OCI-LY3 (cell line): ENCODE data around the gene CSTPP1.

ENCODE experiments used
- CTCF ChIP-seq: fragments of 200-600, 300-600 bp; sonication (generic); IDR thresholded peaks from 2 replicates; pipeline ENCODE4 v1.5.1; 2014; ENCODE audit warnings: antibody characterized with exemption, low read length, low read depth
- EZH2phosphoT487 ChIP-seq: fragments of 200-600 bp; shearing (Covaris generic); IDR thresholded peaks from 2 replicates; pipeline ENCODE4 v1.6.1; 2018; ENCODE audit warnings: antibody characterized with exemption, mixed run types, low read depth

- TF ChIP-seq CTCF (no peak), EZH2phosphoT487 (no peak)
Measured at GRCh38 chr11:46905806-46906205, 30.8 kb upstream of the CSTPP1 start.
